ENCODE measurements around the gene DUS4L. TPM values are rescaled to one million over a fixed set of nuclear protein-coding genes. Genes with fewer than 3 reads are reported as not detected.
"Not testable (repeated sequence)": the region's sequence is repeated elsewhere in the genome, so short reads cannot be mapped to it uniquely, and the experiment has no call there.

Gene DUS4L, protein sequence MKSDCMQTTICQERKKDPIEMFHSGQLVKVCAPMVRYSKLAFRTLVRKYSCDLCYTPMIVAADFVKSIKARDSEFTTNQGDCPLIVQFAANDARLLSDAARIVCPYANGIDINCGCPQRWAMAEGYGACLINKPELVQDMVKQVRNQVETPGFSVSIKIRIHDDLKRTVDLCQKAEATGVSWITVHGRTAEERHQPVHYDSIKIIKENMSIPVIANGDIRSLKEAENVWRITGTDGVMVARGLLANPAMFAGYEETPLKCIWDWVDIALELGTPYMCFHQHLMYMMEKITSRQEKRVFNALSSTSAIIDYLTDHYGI
- 10 to 100 TPM in 1 of 2 donors, 1 to 10 TPM in 1; 6.4 to 10.0 TPM for total RNA-seq

- H3K36me3 Mint-ChIP-seq: no peaks in the 10 kb centered on the region
- peak within 1 kb of the TSS; percentile 86 for H3K4me3 Mint-ChIP-seq
- no peaks in the 10 kb centered on the region for H3K9me3 Mint-ChIP-seq
- peaks cover 40 to 48% of the 10 kb centered on the region in 2 donors for H3K4me1 Mint-ChIP-seq (ENCODE audit: low read depth in 2 of 2)
- H3K27ac Mint-ChIP-seq: peak within 1 kb of the TSS; percentile 66 to 86
- no peaks in the 10 kb centered on the region for H3K27me3 Mint-ChIP-seq
- peak; percentile 85 for DNase-seq (ENCODE audit: low spot score)
- peak; percentile 96 to 97 for ATAC-seq
These were observed at the start of gene DUS4L, which contains the start of gene COG5 for GRCh38 chr7:107563775-107564552. Gene DUS4L, plus strand, starts transcription at chr7:107563971. Its CDS starts 3,100 bp downstream, at chr7:107567071. Gene COG5, minus strand, starts transcription at chr7:107563920. Its CDS starts 24 bp downstream, at chr7:107563896.

GRCh38 chr7:107526672-107527071 is 37.1 kb upstream of the DUS4L start:
- ATAC-seq: no peak
- no peaks in the 10 kb centered on the region for H3K9me3 Mint-ChIP-seq
- peaks cover 8% of the 10 kb centered on the region for H3K36me3 Mint-ChIP-seq
- no peak overlapping the region for H3K4me3 Mint-ChIP-seq
- H3K27me3 Mint-ChIP-seq: no peaks in the 10 kb centered on the region
- H3K4me1 Mint-ChIP-seq (ENCODE audit: low read depth in 2 of 2): peaks cover 2 to 8% of the 10 kb centered on the region in 2 donors
- no peak for DNase-seq (ENCODE audit: low spot score)
- H3K27ac Mint-ChIP-seq: no peak overlapping the region

GRCh38 chr7:107527196-107527595 is 36.6 kb upstream of the DUS4L start:
- peaks cover 5% of the 10 kb centered on the region for H3K36me3 Mint-ChIP-seq
- no peaks in the 10 kb centered on the region for H3K27me3 Mint-ChIP-seq
- H3K4me3 Mint-ChIP-seq: no peak overlapping the region
- peaks cover 0 to 6% of the 10 kb centered on the region in 2 donors for H3K4me1 Mint-ChIP-seq (ENCODE audit: low read depth in 2 of 2)
- ATAC-seq: no peak
- H3K9me3 Mint-ChIP-seq: no peaks in the 10 kb centered on the region
- DNase-seq (ENCODE audit: low spot score): no peak
- no peak overlapping the region for H3K27ac Mint-ChIP-seq

DNA sequence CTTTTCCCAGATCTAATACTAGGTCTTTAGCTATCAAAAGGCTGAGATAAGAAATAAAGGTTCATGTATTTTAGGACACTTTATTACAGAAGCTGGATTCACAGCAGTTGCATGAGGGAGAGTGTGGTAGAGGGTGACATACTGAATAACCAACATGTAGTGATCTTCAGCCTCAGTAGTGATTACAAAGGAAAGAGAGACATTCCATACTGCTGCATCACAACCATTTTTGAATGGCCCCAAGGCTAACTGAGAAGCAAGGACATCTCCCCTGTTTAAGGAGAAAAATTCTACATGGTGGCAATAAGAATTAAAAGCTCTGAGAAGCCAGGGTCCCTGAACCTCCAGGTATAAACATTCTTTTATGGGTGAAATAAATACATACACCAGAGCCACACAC is 35.3 kb upstream of the DUS4L start:
- peaks cover 7 to 8% of the 10 kb centered on the region in 2 donors for H3K4me1 Mint-ChIP-seq (ENCODE audit: low read depth in 2 of 2)
- no peaks in the 10 kb centered on the region for H3K9me3 Mint-ChIP-seq

GRCh38 chr7:107530751-107531150 is 33.0 kb upstream of the DUS4L start:
- Mint-ChIP-seq H3K27me3 (no peaks in the 10 kb centered on the region), H3K27ac (no peak overlapping the region), H3K4me3 (no peak overlapping the region), H3K4me1 (ENCODE audit: low read depth in 2 of 2) (peaks cover 24 to 29% of the 10 kb centered on the region in 2 donors), H3K9me3 (peaks cover 8% of the 10 kb centered on the region), H3K36me3 (peaks cover 17% of the 10 kb centered on the region)
- ATAC-seq (no peak), DNase-seq (ENCODE audit: low spot score) (no peak)

More for the DNA sequence above, 35.3 kb upstream of the DUS4L start:
- H3K4me3 Mint-ChIP-seq: no peak overlapping the region
- no peaks in the 10 kb centered on the region for H3K27me3 Mint-ChIP-seq
- no peak for ATAC-seq
- H3K36me3 Mint-ChIP-seq: peaks cover 5% of the 10 kb centered on the region
- no peak overlapping the region for H3K27ac Mint-ChIP-seq
- DNase-seq (ENCODE audit: low spot score): no peak

DNA sequence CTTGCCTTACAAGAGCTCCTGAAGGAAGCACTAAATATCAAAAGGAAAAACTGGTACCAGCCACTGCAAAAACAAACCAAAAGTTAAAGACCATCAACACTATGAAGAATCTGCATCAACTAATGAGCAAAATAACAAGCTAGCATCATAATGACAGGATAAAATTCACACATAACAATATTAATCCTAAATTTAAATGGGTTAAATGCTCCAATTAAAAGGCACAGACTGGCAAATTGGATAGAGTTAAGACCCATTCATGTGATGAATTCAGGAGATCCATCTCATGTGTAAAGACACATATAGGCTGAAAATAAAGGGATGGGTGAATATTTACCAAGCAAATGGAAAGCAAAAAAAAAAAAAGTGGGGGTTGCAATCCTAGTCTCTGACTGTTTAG is 29.6 kb upstream of the DUS4L start:
- Mint-ChIP-seq H3K27ac (no peak overlapping the region), H3K9me3 (peaks cover 8% of the 10 kb centered on the region), H3K4me3 (no peak overlapping the region), H3K27me3 (no peaks in the 10 kb centered on the region), H3K4me1 (ENCODE audit: low read depth in 2 of 2) (peaks cover 26 to 29% of the 10 kb centered on the region in 2 donors), H3K36me3 (peaks cover 25% of the 10 kb centered on the region)
- ATAC-seq: no peak
- no peak for DNase-seq (ENCODE audit: low spot score)

GRCh38 chr7:107537228-107537627 is 26.5 kb upstream of the DUS4L start:
- not testable (repeated sequence) for DNase-seq (ENCODE audit: low spot score); ATAC-seq; H3K9me3 Mint-ChIP-seq; H3K27ac Mint-ChIP-seq; H3K4me3 Mint-ChIP-seq; H3K27me3 Mint-ChIP-seq
- H3K4me1 Mint-ChIP-seq (ENCODE audit: low read depth in 2 of 2): peaks cover 26 to 37% of the 10 kb centered on the region in 2 donors
- H3K36me3 Mint-ChIP-seq: peaks cover 32% of the 10 kb centered on the region

DNA sequence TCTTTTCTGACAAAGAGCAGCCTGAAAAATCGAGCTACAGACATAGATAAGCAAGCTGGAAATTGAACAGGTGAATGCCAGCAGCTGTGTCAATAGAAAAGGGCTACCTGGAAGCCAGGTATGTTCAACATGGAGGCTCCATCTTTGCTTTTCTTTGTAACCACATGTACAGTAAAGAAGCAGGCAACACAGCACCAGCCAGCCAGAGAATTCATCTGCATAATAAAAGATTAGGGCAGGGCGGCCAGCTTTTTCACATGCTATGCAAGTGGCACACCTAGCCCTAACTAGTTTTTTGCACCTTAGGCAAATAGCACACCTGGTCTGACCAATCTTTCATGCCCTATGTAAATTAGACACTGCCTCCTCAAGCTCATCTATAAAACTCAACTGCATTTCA is 25.8 kb upstream of the DUS4L start:
- H3K27me3 Mint-ChIP-seq: no peaks in the 10 kb centered on the region
- no peak overlapping the region for H3K4me3 Mint-ChIP-seq
- DNase-seq (ENCODE audit: low spot score) (no peak), ATAC-seq (no peak)
- H3K4me1 Mint-ChIP-seq (ENCODE audit: low read depth in 2 of 2): peaks cover 28 to 34% of the 10 kb centered on the region in 2 donors
- peaks cover 35% of the 10 kb centered on the region for H3K36me3 Mint-ChIP-seq
- peaks cover 8% of the 10 kb centered on the region for H3K9me3 Mint-ChIP-seq
- no peak overlapping the region for H3K27ac Mint-ChIP-seq

GRCh38 chr7:107543338-107543993 is 20.3 kb upstream of the DUS4L start:
- Mint-ChIP-seq H3K9me3 (peaks cover 4% of the 10 kb centered on the region), H3K36me3 (peaks cover 45% of the 10 kb centered on the region), H3K4me3 (no peak overlapping the region), H3K4me1 (ENCODE audit: low read depth in 2 of 2) (peaks cover 3 to 10% of the 10 kb centered on the region in 2 donors), H3K27me3 (no peaks in the 10 kb centered on the region), H3K27ac (no peak overlapping the region)
- ATAC-seq: peak in 1 of 2 donors; percentile 43
- DNase-seq (ENCODE audit: low spot score): no peak

DNA sequence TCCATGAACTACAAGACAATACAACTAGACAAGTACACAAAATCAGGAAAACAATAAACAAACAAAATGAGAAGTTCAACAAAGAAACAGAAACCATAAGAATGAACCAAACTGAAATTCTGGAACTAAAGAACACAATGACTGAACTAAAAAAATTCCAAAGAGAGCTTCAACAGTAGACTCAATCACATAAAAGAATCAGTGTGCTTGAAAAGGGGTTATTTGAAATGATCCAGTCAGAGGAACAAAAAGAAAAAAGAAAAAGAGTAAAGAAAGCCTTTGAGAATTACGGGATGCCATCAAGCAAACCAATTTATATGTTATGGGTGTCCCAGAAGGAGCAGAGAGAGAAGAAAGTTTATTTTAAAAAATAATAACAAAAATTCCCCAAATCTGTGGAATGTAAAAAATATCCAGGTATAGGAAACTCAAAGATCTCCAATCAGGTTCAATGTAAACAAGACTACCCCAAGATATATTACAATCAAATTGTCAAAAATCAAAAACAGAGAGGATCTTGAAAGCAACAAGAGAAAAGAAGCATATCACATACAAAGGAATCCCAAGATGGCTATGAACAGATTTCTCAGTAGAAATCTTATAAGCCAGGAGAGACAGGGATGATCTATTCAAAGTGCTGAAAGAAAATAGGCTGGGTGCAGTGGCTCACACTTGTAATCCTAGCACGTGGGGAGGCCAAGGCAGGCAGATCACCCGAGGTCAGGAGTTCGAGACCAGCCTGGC is 18.8 kb upstream of the DUS4L start:
- DNase-seq (ENCODE audit: low spot score) (no peak), ATAC-seq (no peak)
- H3K4me1 Mint-ChIP-seq (ENCODE audit: low read depth in 2 of 2): peaks cover 3 to 5% of the 10 kb centered on the region in 2 donors
- no peak overlapping the region for H3K4me3 Mint-ChIP-seq
- peaks cover 4% of the 10 kb centered on the region for H3K9me3 Mint-ChIP-seq
- no peak overlapping the region for H3K27ac Mint-ChIP-seq
- H3K27me3 Mint-ChIP-seq: no peaks in the 10 kb centered on the region
- H3K36me3 Mint-ChIP-seq: peaks cover 42% of the 10 kb centered on the region

DNA sequence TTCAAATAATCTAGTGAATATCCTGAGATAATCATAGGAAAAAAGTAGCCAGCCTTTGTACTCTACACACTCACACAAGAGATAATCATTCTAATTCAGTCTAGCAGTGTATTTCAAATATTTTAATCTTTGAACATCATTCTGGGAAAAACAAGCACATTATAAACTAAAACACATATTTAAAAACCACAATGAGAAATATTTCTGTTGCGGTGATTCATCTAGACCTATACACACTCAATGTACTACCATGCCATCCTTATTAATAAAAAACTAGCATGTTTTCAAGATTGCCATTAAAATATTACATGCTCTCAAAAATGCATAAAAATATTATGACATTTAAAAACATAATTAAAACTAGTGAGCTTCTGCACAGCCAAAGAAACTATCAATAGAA is 11.8 kb upstream of the DUS4L start:
- Mint-ChIP-seq H3K27ac (no peak overlapping the region), H3K4me3 (no peak overlapping the region), H3K36me3 (peaks cover 21% of the 10 kb centered on the region), H3K27me3 (no peaks in the 10 kb centered on the region), H3K4me1 (ENCODE audit: low read depth in 2 of 2) (peaks cover 11 to 17% of the 10 kb centered on the region in 2 donors), H3K9me3 (no peaks in the 10 kb centered on the region)
- ATAC-seq: no peak
- no peak for DNase-seq (ENCODE audit: low spot score)

DNA sequence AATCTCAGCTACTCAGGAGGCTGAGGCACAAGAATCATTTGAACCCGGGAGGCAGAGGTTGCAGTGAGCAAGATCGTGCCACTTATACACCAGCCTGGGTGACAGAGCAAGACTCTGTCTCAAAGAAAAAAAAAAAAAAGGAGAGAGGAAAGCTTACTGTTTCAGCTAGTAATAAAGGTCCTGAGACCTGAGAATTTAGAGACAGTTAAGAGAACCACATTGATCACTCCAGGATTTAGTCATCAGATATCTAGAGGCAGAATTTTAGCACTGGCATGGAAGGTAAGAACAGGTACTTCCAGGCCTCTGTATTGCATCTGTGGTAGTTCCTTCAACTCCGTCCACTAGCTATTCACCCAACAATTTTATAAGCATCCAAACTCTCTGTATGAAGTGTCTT is 7.9 kb upstream of the DUS4L start:
- H3K36me3 Mint-ChIP-seq: peaks cover 5% of the 10 kb centered on the region
- DNase-seq (ENCODE audit: low spot score) (no peak), ATAC-seq (no peak)
- H3K9me3 Mint-ChIP-seq: no peaks in the 10 kb centered on the region
- peaks cover 10 to 27% of the 10 kb centered on the region in 2 donors for H3K4me1 Mint-ChIP-seq (ENCODE audit: low read depth in 2 of 2)
- no peaks in the 10 kb centered on the region for H3K27me3 Mint-ChIP-seq
- H3K4me3 Mint-ChIP-seq: no peak overlapping the region
- no peak overlapping the region for H3K27ac Mint-ChIP-seq

DNA sequence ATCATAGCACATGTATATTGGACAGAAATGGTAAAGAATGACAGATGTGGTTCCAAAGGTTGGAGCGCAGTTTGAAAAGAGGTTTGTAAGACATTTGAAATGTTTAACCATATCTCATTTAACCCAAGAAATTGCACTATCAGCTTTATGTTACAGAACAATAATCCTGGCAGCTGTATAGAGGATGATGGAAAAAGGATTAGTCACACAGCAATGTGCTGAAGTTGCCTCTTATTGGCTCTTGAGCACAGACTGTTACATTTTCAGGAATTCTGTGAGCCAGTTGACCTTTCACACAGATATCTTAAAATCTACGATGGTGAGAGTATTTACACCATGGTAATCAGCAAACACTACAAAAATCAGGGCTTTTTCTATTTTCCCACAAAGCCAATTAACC is 3.9 kb upstream of the DUS4L start:
- no peak for ATAC-seq
- H3K27ac Mint-ChIP-seq: no peak overlapping the region
- no peak for DNase-seq (ENCODE audit: low spot score)
- H3K36me3 Mint-ChIP-seq: no peaks in the 10 kb centered on the region
- H3K27me3 Mint-ChIP-seq: no peaks in the 10 kb centered on the region
- peaks cover 35 to 46% of the 10 kb centered on the region in 2 donors for H3K4me1 Mint-ChIP-seq (ENCODE audit: low read depth in 2 of 2)
- H3K9me3 Mint-ChIP-seq: no peaks in the 10 kb centered on the region
- H3K4me3 Mint-ChIP-seq: no peak overlapping the region

Measured in natural killer cell treated with Interleukin-12 subunit alpha and Interleukin-12 subunit beta and Interleukin-15 and Interleukin-18, amount 100 ng/mL, for 72 hours (primary cell).